Chondrocyte (in vitro differentiated cells): Measurements from ENCODE around the gene ATP10A. TPM values are rescaled to one million over a fixed set of nuclear protein-coding genes. Genes with fewer than 3 reads are reported as not detected.

Experiments
- DNase-seq: peaks from one replicate; pipeline ENCODE4 v3.0.0; 2021; ENCODE audit warnings: mixed read lengths, low spot score
- H3K27ac Mint-ChIP-seq: one replicate; pipeline ENCODE4 v1.8.0; 2021; ENCODE audit warnings: mild to moderate bottlenecking, moderate library complexity, mixed read lengths; ENCODE audit not compliant: unreplicated experiment
- H3K27me3 Mint-ChIP-seq: 2 replicates; pipeline ENCODE4 v1.8.0; 2021; ENCODE audit warnings: low read depth, mixed read lengths
- H3K36me3 Mint-ChIP-seq: 2 replicates; pipeline ENCODE4 v1.8.0; 2021; ENCODE audit warnings: low read depth, mixed read lengths
- H3K4me1 Mint-ChIP-seq: 2 replicates; pipeline ENCODE4 v1.8.0; 2021; ENCODE audit warnings: low read depth, mild to moderate bottlenecking, mixed read lengths
- H3K4me3 Mint-ChIP-seq: one replicate; pipeline ENCODE4 v1.8.0; 2021; ENCODE audit warnings: mild to moderate bottlenecking, moderate library complexity, mixed read lengths; ENCODE audit not compliant: unreplicated experiment
- H3K9me3 Mint-ChIP-seq: 2 replicates; pipeline ENCODE4 v1.8.0; 2021; ENCODE audit warnings: low read depth, mixed read lengths
- total RNA-seq: library from RNA; stranded (reverse); gene quantifications from 3 replicates; pipeline ENCODE4 v1.2.1, GENCODE V29; 2021
- TF ChIP-seq, protein P1 (sequence below): fragments of 200-600 bp; sonication (generic); IDR thresholded peaks from 2 replicates; pipeline ENCODE4 v1.5.0; 2021; ENCODE audit warnings: antibody characterized with exemption, mild to moderate bottlenecking, moderate library complexity

Gene ATP10A
- total RNA-seq, 1 donor from 2014 or later = 163 TPM

DNA sequence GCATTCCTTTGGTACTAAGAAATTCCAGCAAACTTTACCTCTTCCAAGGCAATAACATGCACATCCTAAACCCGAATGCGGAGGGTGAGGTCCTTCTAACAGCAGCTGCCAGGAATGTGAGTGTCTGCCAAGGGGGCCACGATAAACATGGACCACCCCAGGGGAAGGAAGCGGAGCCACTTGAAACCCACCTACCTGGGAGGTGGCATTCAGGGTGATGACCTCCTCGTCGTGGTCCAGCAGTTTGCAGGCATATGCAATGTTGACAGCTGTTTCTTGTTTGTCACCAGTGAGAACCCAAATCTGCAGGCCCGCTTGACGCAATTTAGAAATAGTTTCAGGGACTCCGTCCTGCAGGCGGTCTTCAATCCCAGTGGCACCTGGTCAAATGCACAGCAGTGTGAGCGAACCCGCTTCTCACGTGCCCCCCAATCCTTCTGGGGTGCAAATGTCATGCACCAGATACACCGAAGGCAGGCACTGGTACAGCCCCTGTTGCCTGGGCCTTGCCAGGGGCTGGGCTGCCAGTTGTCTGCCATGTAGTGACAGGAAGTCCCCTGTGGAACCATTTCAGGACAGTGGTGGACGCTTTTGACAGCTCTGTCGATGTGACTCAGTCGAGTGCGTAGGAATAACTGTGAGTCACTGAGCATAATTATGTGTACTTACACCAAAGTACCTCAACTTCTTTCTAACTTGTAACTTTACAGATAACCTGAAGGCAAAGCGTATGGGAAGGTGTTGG lies 161.2 kb downstream of the ATP10A start:
- Mint-ChIP-seq H3K4me3 (no peak overlapping the region), H3K4me1 (peaks cover 37% of the 10 kb centered on the region), H3K36me3 (peaks cover 35% of the 10 kb centered on the region), H3K9me3 (no peaks in the 10 kb centered on the region), H3K27ac (peak overlapping the region; percentile 57), H3K27me3 (no peaks in the 10 kb centered on the region)
- peak; percentile 58 for DNase-seq
- TF ChIP-seq, protein P1, sequence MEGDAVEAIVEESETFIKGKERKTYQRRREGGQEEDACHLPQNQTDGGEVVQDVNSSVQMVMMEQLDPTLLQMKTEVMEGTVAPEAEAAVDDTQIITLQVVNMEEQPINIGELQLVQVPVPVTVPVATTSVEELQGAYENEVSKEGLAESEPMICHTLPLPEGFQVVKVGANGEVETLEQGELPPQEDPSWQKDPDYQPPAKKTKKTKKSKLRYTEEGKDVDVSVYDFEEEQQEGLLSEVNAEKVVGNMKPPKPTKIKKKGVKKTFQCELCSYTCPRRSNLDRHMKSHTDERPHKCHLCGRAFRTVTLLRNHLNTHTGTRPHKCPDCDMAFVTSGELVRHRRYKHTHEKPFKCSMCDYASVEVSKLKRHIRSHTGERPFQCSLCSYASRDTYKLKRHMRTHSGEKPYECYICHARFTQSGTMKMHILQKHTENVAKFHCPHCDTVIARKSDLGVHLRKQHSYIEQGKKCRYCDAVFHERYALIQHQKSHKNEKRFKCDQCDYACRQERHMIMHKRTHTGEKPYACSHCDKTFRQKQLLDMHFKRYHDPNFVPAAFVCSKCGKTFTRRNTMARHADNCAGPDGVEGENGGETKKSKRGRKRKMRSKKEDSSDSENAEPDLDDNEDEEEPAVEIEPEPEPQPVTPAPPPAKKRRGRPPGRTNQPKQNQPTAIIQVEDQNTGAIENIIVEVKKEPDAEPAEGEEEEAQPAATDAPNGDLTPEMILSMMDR = no peak

- no peaks in the 10 kb centered on the region for H3K9me3 Mint-ChIP-seq
- H3K4me3 Mint-ChIP-seq = no peak overlapping the region
- TF ChIP-seq, protein P1 = no peak
- peak overlapping the region; percentile 82 for H3K27ac Mint-ChIP-seq
- peaks cover 46% of the 10 kb centered on the region for H3K4me1 Mint-ChIP-seq
- peaks cover 41% of the 10 kb centered on the region for H3K36me3 Mint-ChIP-seq
- no peaks in the 10 kb centered on the region for H3K27me3 Mint-ChIP-seq
- DNase-seq = peak; percentile 62
Observed at GRCh38 chr15:25700916-25701315, 162.2 kb downstream of the ATP10A start.

- Mint-ChIP-seq H3K9me3 (no peaks in the 10 kb centered on the region), H3K27me3 (no peaks in the 10 kb centered on the region), H3K27ac (peak overlapping the region; percentile 61), H3K4me3 (no peak overlapping the region), H3K36me3 (peaks cover 55% of the 10 kb centered on the region), H3K4me1 (peaks cover 44% of the 10 kb centered on the region)
- DNase-seq = no peak
- TF ChIP-seq, protein P1 = no peak
Observed at GRCh38 chr15:25697586-25697985, 165.5 kb downstream of the ATP10A start.

GRCh38 chr15:25695875-25696760 lies 167.0 kb downstream of the ATP10A start:
- Mint-ChIP-seq H3K4me1 (peaks cover 50% of the 10 kb centered on the region), H3K4me3 (no peak overlapping the region), H3K9me3 (no peaks in the 10 kb centered on the region), H3K36me3 (peaks cover 57% of the 10 kb centered on the region), H3K27ac (peak overlapping the region; percentile 8), H3K27me3 (no peaks in the 10 kb centered on the region)
- peak; percentile 36 for DNase-seq
- TF ChIP-seq, protein P1 = no peak

- DNase-seq = peak; percentile 83
- Mint-ChIP-seq H3K27me3 (no peaks in the 10 kb centered on the region), H3K4me1 (peaks cover 59% of the 10 kb centered on the region), H3K36me3 (peaks cover 58% of the 10 kb centered on the region), H3K4me3 (no peak overlapping the region), H3K27ac (no peak overlapping the region), H3K9me3 (no peaks in the 10 kb centered on the region)
- TF ChIP-seq, protein P1 = no peak
Observed at GRCh38 chr15:25694823-25695312, 168.3 kb downstream of the ATP10A start.
